ENCODE data around the gene INSL4.

INSL4 gene

DNA sequence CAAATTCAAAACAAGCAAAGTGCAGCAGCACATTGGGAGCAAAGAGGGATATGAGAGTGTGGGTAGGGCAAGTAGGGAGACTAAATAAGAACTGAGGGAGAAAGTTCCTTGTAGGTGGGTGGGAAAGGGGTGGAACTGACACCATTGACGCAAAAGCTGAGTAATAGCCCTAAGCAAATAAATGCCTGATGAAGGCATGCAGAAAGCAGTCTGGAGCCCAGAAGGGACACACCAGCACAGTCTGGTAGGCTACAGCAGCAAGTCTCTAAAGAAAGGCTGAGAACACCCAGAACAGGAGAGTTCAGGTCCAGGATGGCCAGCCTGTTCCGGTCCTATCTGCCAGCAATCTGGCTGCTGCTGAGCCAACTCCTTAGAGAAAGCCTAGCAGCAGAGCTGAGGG is at the start of gene INSL4:
TSS of gene INSL4 (plus strand) at position 208 of the 400 bp plus-strand sequence. CDS start at position 313, 105 bp downstream.
- DNase-seq = no peak

DNA sequence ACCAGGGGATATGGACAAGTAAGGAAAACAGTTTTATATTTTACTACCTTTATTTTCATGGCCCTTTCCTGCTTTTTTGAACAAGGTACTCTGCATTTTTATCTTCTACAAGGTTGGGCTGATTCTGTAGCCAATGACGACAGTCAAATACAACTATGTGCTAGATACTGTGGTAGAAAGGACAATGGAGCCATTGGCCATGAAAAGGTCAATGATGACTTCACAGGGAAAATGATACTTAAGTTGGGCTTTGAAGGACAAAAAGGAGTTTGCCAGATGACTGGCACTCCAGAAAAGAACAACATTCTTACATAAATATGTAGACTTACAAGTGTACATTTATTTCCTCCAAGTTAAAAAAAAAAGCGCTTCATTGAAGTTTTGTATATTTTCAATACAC is 46.4 kb upstream of the INSL4 start:
- DNase-seq = no peak

GRCh38 chr9:5185220-5185840 is 45.9 kb upstream of the INSL4 start, which contains the start of gene INSL6:
Gene INSL6 (minus strand): TSS chr9:5185639. CDS start chr9:5185602, 37 bp downstream.
- no peak for DNase-seq

DNA sequence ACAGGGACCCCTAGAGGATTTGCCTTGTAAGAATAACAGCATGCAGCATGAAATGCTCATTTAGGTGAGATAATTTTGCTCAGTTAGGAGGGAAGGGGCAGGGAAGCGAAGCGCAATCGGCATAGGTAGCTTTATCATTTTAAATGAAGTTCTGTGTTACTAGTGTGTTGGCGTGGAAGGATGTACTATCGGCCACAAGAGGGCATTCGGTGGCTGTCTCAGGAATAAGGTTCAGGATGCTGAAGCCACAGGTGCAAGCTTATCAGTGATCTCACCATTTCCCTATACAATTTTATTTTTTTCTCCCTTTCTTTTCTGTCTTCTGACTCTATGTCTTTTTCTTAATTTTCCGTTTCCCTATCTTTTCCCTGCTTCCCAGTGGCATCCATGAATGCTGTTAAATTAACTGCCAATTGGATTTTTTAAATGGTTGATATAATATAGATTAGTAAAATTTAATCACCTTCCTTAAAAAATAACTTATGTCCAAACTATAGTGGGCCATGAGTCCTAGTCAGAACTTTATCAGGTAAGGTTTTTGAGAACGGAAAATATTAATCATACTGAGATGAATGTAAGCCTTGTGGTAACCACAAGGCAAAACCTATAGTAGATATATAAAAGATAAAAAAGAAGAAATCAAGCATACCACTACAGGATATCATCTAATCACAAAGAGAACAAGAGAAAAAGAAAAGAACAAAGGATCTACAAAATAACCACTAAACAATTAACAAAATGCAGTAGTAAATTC is 44.6 kb upstream of the INSL4 start:
- DNase-seq = peak; percentile 53

DNA sequence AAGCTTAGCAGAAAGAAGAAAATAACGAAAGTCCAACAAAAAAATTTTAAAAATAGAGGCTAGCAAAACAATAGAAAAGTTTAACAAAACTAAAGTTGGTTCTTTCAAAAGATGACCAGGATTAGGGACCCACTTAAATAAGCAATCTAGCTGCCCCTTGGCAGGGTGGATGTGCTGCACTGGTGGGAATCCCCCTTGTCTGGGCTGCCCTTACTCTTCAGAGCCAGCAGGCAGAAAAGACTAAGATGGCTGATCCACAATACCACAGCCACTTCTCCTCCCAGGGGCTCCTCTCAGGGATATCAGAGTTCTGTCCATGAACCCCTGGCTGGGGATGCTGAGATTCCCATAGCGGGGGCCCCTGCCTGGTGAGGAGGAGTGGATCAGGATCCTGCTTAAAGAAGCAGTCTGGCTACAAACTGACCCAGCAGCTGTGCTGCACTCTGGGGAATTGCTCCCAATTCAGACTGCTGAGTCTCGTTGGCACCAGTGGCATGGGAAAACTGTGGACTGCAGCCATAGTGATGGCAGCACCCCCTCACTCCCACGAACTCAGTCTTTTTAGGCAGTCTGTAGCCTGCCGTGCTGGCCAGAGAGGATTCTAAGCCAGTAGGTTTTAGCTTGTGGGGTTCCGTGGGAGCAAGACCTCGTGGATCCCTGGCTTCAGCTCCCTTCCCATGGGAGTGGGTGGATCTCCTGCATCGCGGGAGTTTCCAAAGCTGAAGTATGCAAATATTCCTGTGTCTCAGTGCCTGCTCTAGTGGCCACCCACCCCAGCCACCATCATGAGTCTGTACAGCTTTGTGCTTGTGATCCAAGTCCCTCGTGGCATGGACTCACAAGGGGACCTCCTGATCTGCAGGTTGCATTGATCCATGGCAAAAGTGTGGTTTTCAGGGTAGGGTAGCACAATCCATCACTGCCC is 42.9 kb upstream of the INSL4 start:
- DNase-seq = no peak

DNA sequence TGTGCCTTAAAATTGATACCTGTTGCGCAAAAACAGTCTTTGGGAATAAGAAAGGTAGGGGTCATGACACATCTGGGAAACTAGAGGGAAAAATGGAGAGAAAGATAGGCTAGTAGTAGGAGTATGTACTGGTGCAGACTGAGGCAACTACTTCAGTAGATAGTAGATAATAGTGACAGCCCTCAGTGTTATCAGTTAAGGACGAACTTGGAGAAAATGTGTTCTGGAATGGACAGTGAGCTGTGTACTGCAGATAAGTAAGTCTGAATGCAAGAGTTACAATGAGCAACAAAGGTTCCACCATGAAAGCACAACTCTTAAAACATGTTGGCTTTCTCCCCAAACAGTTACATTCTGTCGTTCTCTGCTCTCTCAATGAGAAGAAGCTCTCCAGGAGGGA is 39.2 kb upstream of the INSL4 start:
- no peak for DNase-seq

DNA sequence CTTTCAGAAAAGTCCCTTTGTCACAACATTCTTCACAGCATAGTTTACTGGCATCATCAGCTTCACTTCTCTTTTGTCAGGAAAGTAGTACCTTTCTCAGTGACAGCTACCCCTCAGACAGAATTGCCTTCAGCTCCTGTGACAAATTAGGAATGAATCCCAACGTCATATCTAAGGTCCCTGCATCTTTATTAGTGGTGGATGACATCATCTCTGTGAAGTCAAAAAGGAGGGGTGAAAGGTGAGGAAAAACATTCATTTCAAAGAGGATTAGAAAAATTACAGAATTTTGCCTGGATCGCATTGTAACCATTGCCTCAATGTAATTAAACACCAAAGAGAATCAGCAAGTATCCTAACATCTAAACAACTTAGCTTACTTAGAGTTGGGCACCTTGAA is 37.9 kb upstream of the INSL4 start:
- no peak for DNase-seq

DNA sequence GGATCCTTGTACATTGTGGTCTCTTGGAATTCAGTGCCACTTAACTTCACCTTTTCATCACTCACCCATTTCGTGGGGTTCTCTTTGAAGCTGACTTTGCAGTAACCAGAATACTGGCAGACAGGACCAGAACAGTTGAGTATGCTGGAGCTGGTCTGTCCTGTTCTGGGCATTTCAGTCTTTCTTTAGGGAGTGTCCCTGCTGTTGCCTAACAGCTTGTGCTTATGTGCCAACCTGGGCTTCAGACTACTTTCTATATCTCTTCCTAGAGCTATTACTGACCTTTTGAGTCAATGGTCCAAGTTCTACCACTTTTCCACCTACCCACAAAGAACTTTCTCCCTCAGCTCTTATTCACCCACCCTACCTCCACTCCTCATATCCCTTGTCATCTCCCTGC is 35.8 kb upstream of the INSL4 start:
- no peak for DNase-seq

DNA sequence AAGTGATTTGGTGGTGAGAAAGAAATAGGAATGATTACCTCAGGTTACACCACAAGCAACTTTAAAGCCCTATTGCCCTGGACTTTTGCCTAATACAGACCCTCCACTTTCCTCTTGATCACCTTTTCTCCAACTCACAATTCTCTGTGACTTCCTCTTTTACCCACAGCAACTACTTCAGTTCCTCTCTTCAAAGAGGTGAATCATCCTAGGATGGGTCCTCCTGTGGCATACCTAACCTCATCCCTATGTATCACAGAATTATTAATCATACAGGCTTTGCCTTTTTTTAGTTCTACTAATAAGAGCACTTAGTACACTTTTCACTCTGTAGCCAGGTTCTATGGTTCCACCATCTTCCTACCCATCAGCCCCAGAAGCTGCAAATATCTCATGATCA is 26.1 kb upstream of the INSL4 start:
- DNase-seq = no peak

GRCh38 chr9:5230554-5230953 is 665 bp upstream of the INSL4 start:
- DNase-seq = no peak

- peak; percentile 9 for DNase-seq
Measured at GRCh38 chr9:5263351-5264218, 32.4 kb downstream of the INSL4 start.

DNA sequence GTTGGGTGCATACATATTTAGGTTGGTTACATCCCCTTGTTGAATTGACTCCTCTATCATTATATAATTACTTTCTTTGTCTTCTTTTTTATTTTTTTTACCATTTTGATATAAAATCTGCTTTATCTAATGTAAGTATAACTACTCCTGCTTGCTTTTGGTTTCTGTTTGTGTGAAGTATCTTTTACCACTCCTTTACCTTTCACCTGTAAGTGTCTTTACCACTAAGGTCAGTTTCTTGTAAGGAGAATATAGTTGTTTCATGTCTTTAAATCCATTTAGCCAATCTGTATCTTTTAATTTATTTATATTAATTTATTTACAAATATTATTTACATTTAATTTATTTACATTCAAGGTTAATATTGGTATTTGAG is 33.0 kb downstream of the INSL4 start:
- no peak for DNase-seq

- DNase-seq = no peak
Measured at GRCh38 chr9:5265939-5266338, 34.7 kb downstream of the INSL4 start.

GRCh38 chr9:5269249-5269715 is 38.1 kb downstream of the INSL4 start:
- no peak for DNase-seq

- DNase-seq = no peak
Measured at GRCh38 chr9:5274770-5275169, 43.6 kb downstream of the INSL4 start.

- DNase-seq = no peak
Measured at GRCh38 chr9:5278486-5278885, 47.3 kb downstream of the INSL4 start.
